HepG2 (cell line): ENCODE results near the gene AGAP1. TPM values are rescaled to one million over a fixed set of nuclear protein-coding genes. Genes with fewer than 3 reads are reported as not detected.
A peak's percentile ranks its signal among the peaks of the same experiment; 100 is the strongest.

Experiments
- ATAC-seq: fragments of 200-7000 bp; cut with Tn5 transposase; 3 replicates; pipeline ENCODE4 v1.9.1; 2020; ENCODE audit warnings: mild to moderate bottlenecking, moderate library complexity
- BruUV-seq: library from RNA; stranded (reverse); fragments of 400-500 nt; replicated peaks from 2 replicates; lab custom pipeline; 2021; lab: Mats Ljungman, UMichigan
- CTCF ChIA-PET: fragments of 300-600 bp; formaldehyde crosslinking; extraction: SDS; loops from one replicate; lab custom pipeline; 2021; ENCODE audit warnings: low total read pairs, inconsistent platforms, low intra/inter-chr PET ratio; lab: Yijun Ruan, JAX
- POLR2A ChIA-PET: fragments of 350-600 bp; sonication (Branson Sonifier 250); formaldehyde crosslinking; loops from one replicate; lab custom pipeline; 2020; ENCODE audit warnings: antibody characterized with exemption, inconsistent platforms; lab: Yijun Ruan, JAX
- DNase-seq: peaks from one replicate; pipeline ENCODE4 v3.0.0-alpha.2; 2015; ENCODE audit warnings: low spot score
- FAIRE-seq: peaks from 3 replicates; lab custom pipeline; 2011; peaks lifted over from hg19 to GRCh38; lab: Jason Lieb, UNC
- H2AFZ ChIP-seq: one replicate; pipeline ENCODE4 v1.6.1; 2011; ENCODE audit warnings: low read length, inconsistent platforms
- H3K27ac ChIP-seq: fragments of 300-600 bp; 3 replicates; pipeline ENCODE4 v1.8.0; 2011; ENCODE audit warnings: mixed run types, mild to moderate bottlenecking, mixed read lengths, low read length, inconsistent platforms; ENCODE audit not compliant: insufficient read depth; ENCODE audit errors: extremely low read length
- H3K27me3 ChIP-seq, 2 experiments: fragments of 200-600 bp in 1 of 2; 2 replicates in 1 of 2; 3 replicates in 1 of 2; pipeline versions ENCODE4 v1.6.0 to v1.8.0; 2011; ENCODE audit warnings: low read length in 2 of 2, mild to moderate bottlenecking in 2 of 2, moderate library complexity in 2 of 2, inconsistent platforms in 1 of 2; ENCODE audit not compliant: insufficient read depth in 2 of 2, control insufficient read depth in 1 of 2
- H3K36me3 ChIP-seq, 2 experiments: fragments of 200-600 bp in 1 of 2; replicated peaks in 1 of 2; 2 replicates in 1 of 2; 3 replicates in 1 of 2; pipeline versions ENCODE4 v1.5.1 to v1.8.0; 2011; ENCODE audit warnings: low read length in 2 of 2, inconsistent platforms in 1 of 2; ENCODE audit not compliant: insufficient read depth in 2 of 2, control insufficient read depth in 1 of 2
- H3K4me1 ChIP-seq: 2 replicates; pipeline ENCODE4 v1.5.1; 2012; ENCODE audit warnings: low read length, inconsistent platforms; ENCODE audit not compliant: insufficient read depth
- H3K4me2 ChIP-seq: 2 replicates; pipeline ENCODE4 v1.6.0; 2011; ENCODE audit warnings: low read depth, low read length, inconsistent platforms
- H3K4me3 ChIP-seq, 3 experiments: fragments of 200-600 bp in 1 of 3; sonication (generic), shearing (Covaris generic) in 1 of 3; replicated peaks in 1 of 3; 2 replicates each; pipeline ENCODE4 v1.5.1; 2011 to 2016; ENCODE audit warnings: low read length in 3 of 3, inconsistent platforms in 2 of 3, low read depth in 2 of 3, mild to moderate bottlenecking in 2 of 3, control low read depth in 1 of 3, mixed read lengths in 1 of 3; ENCODE audit not compliant: insufficient read depth in 1 of 3
- H3K79me2 ChIP-seq: one replicate; pipeline ENCODE4 v1.6.1; 2011; ENCODE audit warnings: low read length, inconsistent platforms; ENCODE audit not compliant: insufficient read depth
- H3K9ac ChIP-seq: 2 replicates; pipeline ENCODE4 v1.6.0; 2011; ENCODE audit warnings: mild to moderate bottlenecking, low read depth, low read length, inconsistent platforms; ENCODE audit not compliant: insufficient read depth
- H3K9me3 ChIP-seq: 2 replicates; pipeline ENCODE4 v1.5.1; 2012; ENCODE audit warnings: mild to moderate bottlenecking, low read length
- H4K20me1 ChIP-seq: 2 replicates; pipeline ENCODE4 v1.6.0; 2011; ENCODE audit warnings: inconsistent platforms, mild to moderate bottlenecking, low read length, moderate library complexity; ENCODE audit not compliant: insufficient read depth
- ARID4A ChIP-seq: sonication (generic); formaldehyde crosslinking; IDR thresholded peaks from 2 replicates; pipeline ENCODE4 v1.5.0; 2020; ENCODE audit warnings: mild to moderate bottlenecking, missing genetic modification reagents, borderline replicate concordance
- CBFB ChIP-seq: sonication (generic); formaldehyde crosslinking; IDR thresholded peaks from 2 replicates; pipeline ENCODE4 v1.4.0; 2020; ENCODE audit warnings: missing genetic modification reagents
- ETV5 ChIP-seq: IDR thresholded peaks from 2 replicates; pipeline ENCODE4 v1.6.1; 2018; ENCODE audit warnings: missing biosample characterization, missing genetic modification reagents, inconsistent platforms, borderline replicate concordance
- IRF2 ChIP-seq: IDR thresholded peaks from 2 replicates; pipeline ENCODE4 v1.6.1; 2018; ENCODE audit warnings: missing genetic modification reagents, missing compliant biosample characterization
- NRL ChIP-seq: sonication (generic); formaldehyde crosslinking; IDR thresholded peaks from 2 replicates; pipeline ENCODE4 v1.5.0; 2020; ENCODE audit warnings: missing genetic modification reagents, mild to moderate bottlenecking, moderate library complexity, borderline replicate concordance
- RAD21 ChIP-seq: fragments of 450-650 bp; formaldehyde crosslinking; IDR thresholded peaks from 2 replicates; pipeline ENCODE4 v1.5.0; 2020; ENCODE audit warnings: mild to moderate bottlenecking
- RARG ChIP-seq: sonication (generic); formaldehyde crosslinking; IDR thresholded peaks from 2 replicates; pipeline ENCODE4 v1.4.0; 2020; ENCODE audit warnings: low read depth, mild to moderate bottlenecking, missing genetic modification reagents
- XRCC5 ChIP-seq: fragments of 200-400 bp; formaldehyde crosslinking; optimal IDR thresholded peaks from 2 replicates; pipeline ENCODE3; 2017; ENCODE audit warnings: mild to moderate bottlenecking, low read length
- ZNF326 ChIP-seq: sonication (generic); formaldehyde crosslinking; IDR thresholded peaks from 2 replicates; pipeline ENCODE4 v1.4.0; 2020; ENCODE audit warnings: missing genetic modification reagents, borderline replicate concordance
- ZNF333 ChIP-seq: sonication (generic); formaldehyde crosslinking; IDR thresholded peaks from 2 replicates; pipeline ENCODE4 v1.4.0; 2020; ENCODE audit warnings: mild to moderate bottlenecking, missing genetic modification reagents, borderline replicate concordance
- ZNF33B ChIP-seq: sonication (generic); formaldehyde crosslinking; IDR thresholded peaks from 2 replicates; pipeline ENCODE4 v1.5.1; 2020; ENCODE audit warnings: mild to moderate bottlenecking, missing genetic modification reagents
- ZNF354B ChIP-seq: sonication (generic); formaldehyde crosslinking; IDR thresholded peaks from 2 replicates; pipeline ENCODE4 v1.8.0; 2022; ENCODE audit warnings: mild to moderate bottlenecking, missing genetic modification reagents
- ZNF546 ChIP-seq: sonication (generic); formaldehyde crosslinking; conservative IDR thresholded peaks from 2 replicates; pipeline ENCODE4 v1.8.1; 2023; ENCODE audit warnings: mild to moderate bottlenecking, missing genetic modification reagents
- ZNF569 ChIP-seq: sonication (generic); formaldehyde crosslinking; IDR thresholded peaks from 2 replicates; pipeline ENCODE4 v1.5.0; 2020; ENCODE audit warnings: mild to moderate bottlenecking, missing genetic modification reagents, moderate library complexity, borderline replicate concordance
- ZNF781 ChIP-seq: sonication (generic); formaldehyde crosslinking; IDR thresholded peaks from 2 replicates; pipeline ENCODE4 v1.5.1; 2020; ENCODE audit warnings: borderline replicate concordance, mild to moderate bottlenecking, missing genetic modification reagents; ENCODE audit errors: not compliant biosample characterization
- WGBS: methylation state at CpG from one replicate; pipeline ENCODE4 v1.1.6; 2017; ENCODE audit warnings: low lambda C conversion rate; 5-methylcytosine and 5-hydroxymethylcytosine counted together
- in situ Hi-C: cut with HindIII; loops from 2 replicates; pipeline ENCODE4 v1.10.0; 2017; ENCODE audit warnings: low pct_unique_long_range_greater_than_20kb; ENCODE audit not compliant: extremely low pct_ligation_motif_present
- intact Hi-C: fragments of 100-400 bp; cut with micrococcal nuclease; formaldehyde crosslinking; loops from one replicate; pipeline ENCODE4 v1.10.0; 2022; ENCODE audit not compliant: unreplicated experiment
- polyA plus RNA-seq, 8 experiments: library from polyadenylated mRNA; depleted of rRNA in 3 of 8; stranded (reverse) in 7 of 8; unstranded in 1 of 8; fragments of >200 nt; fragmentation: Illumina TruSeq in 4 of 8; extraction: Trizol in 4 of 8; gene quantifications; 2 replicates each; pipeline versions ENCODE4 v1.2.1 to v1.2.3, GENCODE V29; 2011 to 2016; ENCODE audit warnings: low read depth in 4 of 8, missing spikeins in 1 of 8, mixed read lengths in 1 of 8; ENCODE audit not compliant: insufficient read depth in 1 of 8
- total RNA-seq, 5 experiments: library from RNA; depleted of rRNA; stranded (reverse); fragments of >200 nt; fragmentation: Illumina TruSeq; extraction: Trizol; gene quantifications; 2 replicates each; pipeline ENCODE4 v1.2.3, GENCODE V29; 2016; ENCODE audit warnings: low read depth in 1 of 5
- TF ChIP-seq, protein P1 (sequence below): sonication (generic); formaldehyde crosslinking; IDR thresholded peaks from 2 replicates; pipeline ENCODE4 v1.8.1; 2023; ENCODE audit warnings: mild to moderate bottlenecking, missing genetic modification reagents

The AGAP1 gene
- total and polyA plus RNA-seq, 2 of the 13 experiments (the other 11 are each of a cell fraction or from before 2014, with no cell fraction given) = 21.2 to 32.7 TPM

DNA sequence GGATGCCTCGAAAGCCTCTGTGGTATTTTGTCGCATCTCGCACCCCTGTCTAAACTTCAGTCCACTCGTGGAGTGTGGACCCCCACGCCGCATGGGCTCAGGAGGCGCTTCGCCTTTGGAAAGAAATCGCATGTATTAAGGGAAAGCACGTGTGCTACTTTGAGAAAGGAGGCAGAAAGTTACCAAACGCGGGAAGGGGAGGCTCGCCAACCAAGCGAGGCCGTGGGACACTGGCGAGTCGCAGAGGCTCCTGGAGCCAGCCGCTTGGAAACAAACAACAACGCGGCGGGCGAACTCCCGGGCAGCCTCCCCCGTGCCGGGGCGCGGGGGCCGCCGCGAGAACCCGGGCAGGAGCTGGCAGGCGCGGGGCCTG is 455 bp upstream of the AGAP1 start (continued):
- peak; percentile 2 for TF ChIP-seq XRCC5
- no peak for TF ChIP-seq CBFB (CRISPR knock-in tag)
- TF ChIP-seq RARG (CRISPR knock-in tag) = no peak
- TF ChIP-seq ZNF569 (CRISPR knock-in tag) = no peak
- TF ChIP-seq, protein P1, sequence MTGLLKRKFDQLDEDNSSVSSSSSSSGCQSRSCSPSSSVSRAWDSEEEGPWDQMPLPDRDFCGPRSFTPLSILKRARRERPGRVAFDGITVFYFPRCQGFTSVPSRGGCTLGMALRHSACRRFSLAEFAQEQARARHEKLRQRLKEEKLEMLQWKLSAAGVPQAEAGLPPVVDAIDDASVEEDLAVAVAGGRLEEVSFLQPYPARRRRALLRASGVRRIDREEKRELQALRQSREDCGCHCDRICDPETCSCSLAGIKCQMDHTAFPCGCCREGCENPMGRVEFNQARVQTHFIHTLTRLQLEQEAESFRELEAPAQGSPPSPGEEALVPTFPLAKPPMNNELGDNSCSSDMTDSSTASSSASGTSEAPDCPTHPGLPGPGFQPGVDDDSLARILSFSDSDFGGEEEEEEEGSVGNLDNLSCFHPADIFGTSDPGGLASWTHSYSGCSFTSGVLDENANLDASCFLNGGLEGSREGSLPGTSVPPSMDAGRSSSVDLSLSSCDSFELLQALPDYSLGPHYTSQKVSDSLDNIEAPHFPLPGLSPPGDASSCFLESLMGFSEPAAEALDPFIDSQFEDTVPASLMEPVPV (CRISPR knock-in tag) = no peak
- TF ChIP-seq ZNF354B (CRISPR knock-in tag) = no peak
- 0 out of 2 replicates have a peak, but pooled peaks have one; percentile 6 for TF ChIP-seq ETV5
- no peak; the same call in 1 of the 2 replicates for TF ChIP-seq IRF2 (CRISPR knock-in tag)
- TF ChIP-seq ZNF333 = 0 out of 2 replicates have a peak, but pooled peaks have one; percentile 15
- TF ChIP-seq ZNF546 = no peak

DNA sequence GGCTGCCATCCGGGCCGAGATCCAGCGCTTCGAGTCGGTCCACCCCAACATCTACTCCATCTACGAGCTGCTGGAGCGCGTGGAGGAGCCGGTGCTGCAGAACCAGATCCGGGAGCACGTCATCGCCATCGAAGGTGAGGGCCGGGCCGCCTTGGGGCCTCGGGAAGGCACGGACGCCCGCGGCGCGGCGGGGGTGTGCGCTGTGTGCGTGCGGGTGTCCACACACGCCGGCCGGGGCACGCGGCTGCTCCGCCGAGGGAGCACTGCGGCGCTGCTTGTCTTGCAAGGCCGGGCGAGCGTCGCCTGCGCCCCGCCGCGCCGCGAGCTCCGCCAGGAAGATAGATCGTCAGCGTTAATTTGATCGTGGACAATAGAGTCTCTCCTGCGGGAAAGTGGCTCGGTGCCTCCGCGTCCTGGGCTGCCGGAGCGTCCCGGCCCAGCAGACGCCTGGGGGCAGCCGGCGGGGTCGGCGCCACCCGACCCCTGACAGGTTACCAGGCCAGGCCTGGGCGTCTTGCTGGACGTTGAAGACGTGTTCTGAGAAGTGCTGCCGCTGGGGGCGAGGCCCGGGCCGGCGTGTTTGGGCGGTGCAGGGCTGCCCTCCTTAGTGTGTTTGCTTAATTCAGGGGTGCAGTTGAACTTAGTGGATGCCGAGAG is 1.0 kb downstream of the AGAP1 start:
- ChIA-PET POLR2A (interaction anchor here (3.0 kb wide), 1 partner anchor 19 kb away, joined by 7 read pairs; no protein-coding TSS in a partner anchor), CTCF (no interaction called here)
- peaks cover 0 to 14% of the 10 kb centered on the region in 2 experiments; a peak in 2 of 5 replicates for H3K27me3 ChIP-seq
- peaks cover 35% of the 10 kb centered on the region for H4K20me1 ChIP-seq
- FAIRE-seq (no peak), ATAC-seq (peak; percentile 26), DNase-seq (no peak)
- peak overlapping the region; percentile 35 for H3K27ac ChIP-seq
- in situ Hi-C loops (loop anchor here (10.0 kb wide), 1 partner anchor 360 kb away; no protein-coding TSS in a partner anchor), intact Hi-C loops (loop anchor here (2.0 to 10.0 kb wide), 4 partner anchors 48 to 358 kb away; no protein-coding TSS in a partner anchor)
- under 1% methylated on average over 41 of the region's 72 CpGs for WGBS
- H2AFZ ChIP-seq = no peak overlapping the region
- H3K4me3 ChIP-seq = peak overlapping the region; percentile 52 to 86 (median 74)
- peaks cover 49% of the 10 kb centered on the region for H3K4me1 ChIP-seq
- H3K9ac ChIP-seq = peak overlapping the region; percentile 76
- peaks cover 5 to 10% of the 10 kb centered on the region in 2 experiments; a peak in 3 of 5 replicates for H3K36me3 ChIP-seq
- H3K4me2 ChIP-seq = peak overlapping the region; percentile 91
- peaks cover 53% of the 10 kb centered on the region for H3K79me2 ChIP-seq
- no TSS peak for BruUV-seq
- no peaks in the 10 kb centered on the region; the same call in 1 of the 2 replicates for H3K9me3 ChIP-seq
- peak; percentile 36; the same call in 1 of the 2 replicates for TF ChIP-seq RAD21
- TF ChIP-seq ZNF354B (CRISPR knock-in tag) = peak; percentile 82; the same call in 1 of the 2 replicates
- peak; percentile 63; the same call in 1 of the 2 replicates for TF ChIP-seq ARID4A
- TF ChIP-seq NRL (CRISPR knock-in tag) = peak; percentile 34; the same call in 1 of the 2 replicates
- TF ChIP-seq ZNF326 (CRISPR knock-in tag) = no peak
- 0 out of 2 replicates have a peak, but pooled peaks have one; percentile 68 for TF ChIP-seq ZNF33B (CRISPR knock-in tag)
- TF ChIP-seq ZNF781 (CRISPR knock-in tag) = peak; percentile 61
